DOHH2 (cell line): ENCODE results near the gene MAMDC2.

Experiments
- CTCF ChIP-seq: fragments of 200-600 bp; sonication (generic); IDR thresholded peaks from one replicate; pipeline ENCODE4 v1.5.1; 2014; ENCODE audit warnings: antibody characterized with exemption, mild to moderate bottlenecking, low read depth, low read length; ENCODE audit not compliant: poor library complexity, severe bottlenecking
- EZH2phosphoT487 ChIP-seq: fragments of 200-600 bp; sonication (generic); IDR thresholded peaks from 2 replicates; pipeline ENCODE4 v1.6.1; 2017; ENCODE audit warnings: borderline replicate concordance, mild to moderate bottlenecking, antibody characterized with exemption, low read length, moderate library complexity, mixed read lengths

DNA sequence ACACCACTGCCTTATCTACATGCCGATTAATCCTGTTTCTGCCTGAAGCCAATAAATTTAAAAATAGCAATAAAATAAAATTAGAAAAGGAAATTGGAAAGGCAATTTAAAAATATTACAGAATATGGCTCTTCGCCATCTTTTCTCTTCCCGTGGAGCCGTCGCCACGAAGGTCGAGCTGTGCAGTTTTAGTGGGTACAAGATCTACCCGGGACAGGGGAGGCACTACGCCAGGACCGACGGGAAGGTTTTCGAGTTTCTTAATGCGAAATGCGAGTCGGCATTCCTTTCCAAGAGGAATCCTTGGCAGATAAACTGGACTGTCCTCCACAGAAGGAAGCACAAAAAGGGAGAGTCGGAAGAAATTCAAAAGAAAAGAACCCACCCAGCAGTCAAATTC, 173.4 kb downstream of the MAMDC2 start:
- no peak for TF ChIP-seq CTCF
- no peak for TF ChIP-seq EZH2phosphoT487
